H4 (cell line): ENCODE data around the gene TUBA4B. TPM values are rescaled to one million over a fixed set of nuclear protein-coding genes. Genes with fewer than 3 reads are reported as not detected.

Experiments
- DNase-seq: peaks from one replicate; pipeline ENCODE4 v3.0.0-alpha.2; 2015; ENCODE audit warnings: low spot score
- total RNA-seq: library from RNA; depleted of rRNA; stranded (reverse); fragments of >200 nt; shearing (Covaris generic); gene quantifications from 2 replicates; pipeline ENCODE4 v1.2.3, GENCODE V29; 2014; rRNA removed

The TUBA4B gene
- total RNA-seq: not detected in 2 replicates

DNA sequence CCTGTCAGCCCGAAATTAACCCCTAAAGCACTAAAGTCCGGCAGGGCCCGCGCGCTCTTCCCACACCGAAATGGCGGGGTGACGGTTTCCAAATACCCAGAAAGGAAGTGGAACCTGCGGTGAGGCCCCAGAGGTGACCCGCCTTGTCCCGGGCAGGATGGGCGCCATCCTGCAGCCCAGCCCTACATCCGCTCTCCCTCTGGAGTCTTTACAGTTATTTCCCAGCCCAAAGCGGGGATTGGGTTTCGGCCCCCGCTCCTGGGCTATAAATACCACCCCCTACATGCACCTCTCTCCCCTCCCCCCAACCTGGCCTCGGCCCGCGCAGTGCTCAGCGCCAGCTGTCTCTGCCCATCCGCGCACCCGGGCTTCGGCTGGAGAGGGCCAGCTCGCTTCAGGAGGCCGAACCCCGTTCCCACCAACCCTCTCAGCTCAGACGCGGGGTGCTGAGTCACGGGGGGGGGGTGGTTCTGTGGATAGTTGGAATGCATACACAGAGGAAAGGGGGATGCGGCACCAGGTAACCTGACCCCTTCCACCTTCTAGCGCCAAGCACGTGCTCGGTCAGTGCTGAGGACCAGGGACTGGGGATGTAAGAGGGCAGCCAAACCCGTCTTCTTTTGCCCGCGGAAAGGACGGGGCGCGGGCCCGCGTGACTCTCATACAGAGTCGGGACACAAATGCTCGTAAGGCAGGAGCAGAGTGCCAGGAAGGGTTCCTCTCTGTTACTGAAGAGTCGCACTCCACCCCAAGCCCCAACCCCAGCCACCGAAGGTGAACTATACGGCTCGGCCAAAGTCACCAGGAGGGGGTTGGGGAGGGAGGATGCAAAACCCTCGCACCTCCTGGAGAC, at the start of gene TUBA4B:
TSS of gene TUBA4B (plus strand) at position 344 of the 853 bp plus-strand sequence. CDS start at position 509, 165 bp downstream.
- DNase-seq: no peak

DNA sequence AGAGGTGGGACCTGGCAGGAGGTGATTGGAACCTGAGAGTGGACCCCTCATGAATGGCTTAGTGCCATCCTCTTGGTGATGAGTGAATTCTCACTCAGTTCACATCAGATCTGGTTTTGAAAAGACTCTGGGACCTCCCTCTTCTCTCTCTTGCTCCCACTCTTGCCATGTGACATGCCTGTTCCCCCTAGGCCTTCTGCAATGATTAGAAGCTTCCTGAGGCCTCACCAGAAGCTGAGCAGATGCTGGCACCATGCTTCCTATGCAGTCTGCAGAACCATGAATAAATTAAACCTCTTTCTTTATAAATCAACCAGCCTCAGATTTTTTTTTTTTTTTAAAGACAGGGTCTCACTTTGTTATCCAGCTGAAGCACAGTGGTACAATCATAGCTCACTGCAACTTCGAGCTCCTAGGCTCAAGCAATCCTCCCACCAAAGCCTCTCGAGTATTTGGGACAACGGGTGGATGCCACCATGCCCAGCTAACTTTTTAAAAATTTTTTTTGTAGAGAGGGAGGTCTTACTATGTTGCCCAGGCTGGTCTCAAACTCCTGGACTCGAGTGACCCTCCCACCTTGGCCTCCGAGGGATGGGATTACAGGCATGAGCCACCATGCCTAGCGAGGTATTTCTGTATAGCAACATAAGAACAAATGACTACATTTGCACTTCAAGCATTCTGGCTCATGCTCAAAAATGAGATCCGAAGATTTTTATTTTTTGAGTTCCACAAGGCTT, 48.4 kb upstream of the TUBA4B start:
- no peak for DNase-seq

DNA sequence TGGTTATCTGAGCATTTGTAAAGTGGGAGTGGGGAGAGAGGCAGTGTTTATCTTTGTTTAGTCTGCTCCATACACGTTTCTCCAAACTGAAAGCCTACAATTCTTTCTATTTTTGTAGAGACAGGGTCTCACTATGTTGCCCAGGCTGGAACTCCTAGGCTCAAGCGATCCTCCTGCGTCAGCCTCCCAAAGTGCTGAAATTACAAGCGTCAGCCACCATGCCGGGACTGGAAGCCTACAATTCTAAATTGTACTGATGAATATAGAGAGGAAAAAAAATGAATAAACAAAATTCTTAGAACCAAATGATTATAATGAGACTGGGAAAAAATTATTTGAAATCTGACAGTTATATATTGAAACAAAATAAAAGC, 47.9 kb upstream of the TUBA4B start:
- DNase-seq: no peak

DNA sequence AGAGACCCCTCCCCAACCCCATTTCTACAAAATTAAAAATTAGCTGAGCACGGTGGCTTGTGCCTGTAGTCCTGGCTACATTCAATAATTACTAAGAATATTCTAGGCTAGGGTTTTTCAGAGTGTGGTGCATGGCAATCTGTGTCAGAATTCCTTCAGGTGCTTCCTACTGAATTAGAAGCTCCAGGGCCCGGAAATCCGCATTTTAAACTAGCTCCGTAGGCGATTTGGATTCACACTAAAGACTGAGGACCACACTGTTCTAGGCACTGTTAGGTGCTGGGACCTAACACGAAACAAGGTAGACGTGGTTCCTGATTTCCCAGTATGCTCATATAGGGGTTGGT, 47.1 kb upstream of the TUBA4B start:
- no peak for DNase-seq

DNA sequence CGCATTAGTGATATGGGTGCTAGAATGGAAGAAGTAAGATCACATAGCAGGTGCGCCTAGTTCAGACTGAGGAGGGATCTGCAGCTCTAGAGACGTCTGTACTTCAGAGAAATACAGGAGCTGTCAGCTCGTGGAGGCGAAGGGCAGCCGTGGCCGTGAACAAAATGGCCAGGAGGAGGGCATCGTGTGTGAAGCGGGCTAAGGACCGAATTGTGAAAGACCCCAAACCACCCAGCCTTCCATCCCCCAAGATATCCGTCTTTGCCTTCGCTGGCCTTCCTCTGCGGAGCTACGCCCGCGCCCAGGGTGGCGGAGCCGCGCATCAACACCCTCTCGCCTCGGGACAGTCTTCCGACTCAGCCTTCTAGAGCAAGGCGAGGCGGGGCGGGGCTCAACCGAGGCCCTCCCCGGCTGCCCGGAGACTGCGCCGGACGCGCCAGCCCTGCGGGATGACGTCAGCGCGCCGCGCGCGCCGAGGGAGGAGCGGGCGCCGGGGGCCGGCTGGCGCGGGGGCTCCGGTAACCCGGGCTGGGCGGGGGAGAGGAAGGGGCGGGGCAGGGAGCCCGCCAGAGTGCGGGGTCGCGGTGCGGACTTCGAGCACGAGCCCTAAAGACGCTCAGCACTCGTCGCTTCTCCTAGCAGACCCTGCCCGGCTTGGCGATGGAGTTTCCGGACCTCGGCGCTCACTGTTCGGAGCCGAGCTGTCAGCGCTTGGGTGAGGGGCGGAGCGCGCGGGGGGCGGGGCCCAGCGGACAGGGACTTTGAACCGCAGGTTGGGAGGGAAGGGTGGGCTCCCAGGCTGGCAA, 46.5 kb upstream of the TUBA4B start, which contains the start of gene ZFAND2B:
TSS of gene ZFAND2B (plus strand) at position 455 of the 806 bp plus-strand sequence. CDS start at position 661, 206 bp downstream.
- DNase-seq: peak; percentile 86

DNA sequence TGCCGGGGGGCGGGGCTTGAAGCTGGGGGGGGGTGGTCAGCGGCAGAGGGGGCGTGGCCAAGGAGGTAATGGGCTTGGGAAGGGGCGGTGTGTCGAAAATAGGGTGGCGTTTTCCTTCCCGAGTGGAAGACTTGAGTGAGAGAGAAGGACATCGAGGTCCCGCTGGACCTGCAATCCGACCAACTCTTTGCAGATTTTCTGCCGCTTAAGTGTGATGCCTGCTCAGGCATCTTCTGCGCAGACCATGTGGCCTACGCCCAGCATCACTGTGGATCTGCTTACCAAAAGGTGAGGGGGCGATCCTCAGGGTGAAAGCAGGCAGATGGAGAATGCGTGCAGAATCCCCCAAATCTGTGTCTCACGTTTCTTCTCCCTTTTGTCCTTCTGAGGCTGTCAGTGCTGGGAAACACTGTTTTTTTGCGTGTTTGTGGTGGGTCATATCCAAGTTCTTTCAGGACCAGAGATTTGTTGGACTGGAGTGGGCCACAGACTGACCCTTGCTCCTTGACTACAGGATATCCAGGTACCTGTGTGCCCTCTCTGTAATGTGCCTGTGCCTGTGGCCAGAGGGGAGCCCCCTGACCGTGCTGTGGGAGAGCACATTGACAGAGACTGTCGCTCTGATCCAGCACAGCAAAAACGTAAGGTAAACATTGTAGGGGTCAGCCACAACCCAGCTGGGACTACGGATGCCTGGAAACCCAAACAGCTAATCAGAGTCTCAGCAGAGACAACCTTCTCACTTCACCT, 45.7 kb upstream of the TUBA4B start:
- no peak for DNase-seq

DNA sequence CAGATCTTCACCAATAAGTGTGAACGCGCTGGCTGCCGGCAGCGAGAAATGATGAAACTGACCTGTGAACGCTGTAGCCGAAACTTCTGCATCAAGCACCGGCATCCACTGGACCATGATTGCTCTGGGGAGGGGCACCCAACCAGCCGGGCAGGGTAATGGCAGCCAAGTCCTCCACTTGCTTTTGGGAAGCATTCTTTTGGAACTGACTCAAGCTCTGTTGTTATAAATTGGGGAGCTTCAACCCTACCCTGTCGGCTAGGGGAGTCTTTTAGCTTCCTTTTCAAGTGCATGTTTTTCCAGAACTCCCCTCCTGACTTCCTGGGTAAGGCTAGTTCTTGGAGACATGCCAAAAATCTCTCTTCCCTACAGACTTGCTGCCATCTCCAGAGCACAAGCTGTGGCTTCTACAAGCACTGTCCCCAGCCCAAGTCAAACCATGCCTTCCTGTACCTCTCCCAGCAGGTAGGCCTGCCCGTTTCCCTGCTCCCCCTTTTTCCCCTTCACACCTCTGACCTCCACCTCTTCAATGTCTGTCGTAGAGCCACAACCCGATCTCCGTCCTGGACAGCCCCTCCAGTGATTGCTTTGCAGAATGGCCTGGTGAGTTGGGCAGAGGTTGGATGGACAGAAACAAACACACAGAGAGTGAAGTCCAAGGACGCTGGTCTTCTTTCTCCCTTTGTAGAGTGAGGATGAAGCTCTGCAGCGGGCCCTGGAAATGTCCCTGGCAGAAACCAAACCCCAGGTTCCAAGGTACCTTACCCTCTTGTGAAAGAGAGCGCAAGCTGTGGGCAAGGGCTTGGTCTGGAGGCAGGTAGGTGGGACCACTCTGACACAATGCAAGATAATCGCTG, 44.9 kb upstream of the TUBA4B start:
- DNase-seq: peak; percentile 42

DNA sequence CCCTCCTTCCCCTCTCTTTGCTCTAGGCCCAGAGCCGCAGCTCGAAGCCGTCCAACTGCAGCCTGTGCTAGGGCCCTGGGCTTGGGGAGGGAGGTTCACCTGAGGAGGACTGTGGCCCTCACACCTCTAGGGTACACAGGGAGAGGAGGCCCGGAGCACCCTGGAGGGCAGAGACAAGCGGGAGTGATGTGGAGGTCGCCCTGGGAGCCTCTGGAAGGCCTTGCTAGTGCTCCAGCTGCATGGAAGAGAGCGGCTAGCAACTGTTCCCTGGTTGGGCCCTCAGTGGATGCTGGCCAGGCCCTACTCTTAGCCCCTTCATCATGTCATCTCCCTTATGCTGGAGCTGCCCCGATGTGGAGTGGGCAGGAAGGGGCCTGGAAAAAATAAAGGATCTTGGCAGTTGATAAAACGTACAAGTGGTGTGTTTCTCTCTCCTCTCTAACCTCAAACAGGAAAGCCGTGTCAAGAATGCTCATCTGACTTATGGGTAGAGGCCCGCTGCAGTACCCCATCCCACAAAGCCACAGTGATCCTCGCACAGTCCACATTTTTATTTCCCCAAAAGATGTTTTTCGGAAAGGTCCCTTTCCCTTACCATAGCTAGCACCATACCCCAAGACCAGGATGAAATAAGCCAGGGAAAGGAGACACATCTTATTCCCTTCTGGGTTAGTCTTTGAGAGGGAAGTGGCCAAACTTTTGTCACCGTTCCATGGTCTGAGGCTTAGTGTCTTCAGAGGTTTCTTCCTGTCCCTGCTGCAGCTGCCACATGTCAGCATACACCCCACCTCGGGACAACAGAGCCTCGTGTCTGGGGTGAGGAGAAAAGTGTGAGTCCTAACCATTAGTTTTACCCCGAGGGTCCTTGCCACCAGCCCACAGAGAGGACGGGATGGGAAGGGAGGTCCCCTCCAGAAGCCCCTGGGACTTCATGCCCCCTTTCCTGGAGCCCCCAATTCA, 43.5 kb upstream of the TUBA4B start:
- no peak for DNase-seq

DNA sequence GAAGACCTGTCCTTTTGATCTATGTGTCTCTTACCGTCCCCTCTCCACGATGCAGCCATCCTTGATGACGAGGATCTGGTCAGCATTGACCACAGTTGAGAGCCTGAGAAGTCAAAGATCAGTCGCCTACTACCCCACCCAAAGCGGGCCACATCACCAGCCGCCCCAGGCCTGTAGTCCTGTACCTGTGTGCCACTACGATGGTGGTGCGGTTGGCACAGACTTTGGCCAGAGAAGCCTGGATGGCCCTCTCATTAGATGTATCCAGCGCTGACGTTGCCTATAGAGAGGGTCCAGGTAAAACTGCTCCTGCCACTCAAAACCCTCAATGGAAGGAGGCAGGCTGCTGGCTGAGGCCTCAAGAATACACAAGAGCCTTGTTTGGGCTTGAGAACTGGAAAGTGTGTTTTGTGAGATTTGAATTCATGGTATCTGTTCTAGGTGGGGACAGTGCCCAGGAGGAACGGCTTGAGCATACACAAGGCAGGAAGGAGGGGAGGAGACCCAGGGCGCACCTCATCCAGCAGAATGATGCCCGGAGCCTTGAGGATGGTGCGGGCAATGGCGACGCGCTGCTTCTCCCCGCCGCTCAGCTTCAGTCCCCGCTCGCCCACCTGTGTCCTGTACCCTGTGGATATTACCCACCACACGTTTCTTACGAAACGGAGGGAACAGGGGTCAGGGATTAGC, 42.7 kb upstream of the TUBA4B start:
- DNase-seq: no peak

DNA sequence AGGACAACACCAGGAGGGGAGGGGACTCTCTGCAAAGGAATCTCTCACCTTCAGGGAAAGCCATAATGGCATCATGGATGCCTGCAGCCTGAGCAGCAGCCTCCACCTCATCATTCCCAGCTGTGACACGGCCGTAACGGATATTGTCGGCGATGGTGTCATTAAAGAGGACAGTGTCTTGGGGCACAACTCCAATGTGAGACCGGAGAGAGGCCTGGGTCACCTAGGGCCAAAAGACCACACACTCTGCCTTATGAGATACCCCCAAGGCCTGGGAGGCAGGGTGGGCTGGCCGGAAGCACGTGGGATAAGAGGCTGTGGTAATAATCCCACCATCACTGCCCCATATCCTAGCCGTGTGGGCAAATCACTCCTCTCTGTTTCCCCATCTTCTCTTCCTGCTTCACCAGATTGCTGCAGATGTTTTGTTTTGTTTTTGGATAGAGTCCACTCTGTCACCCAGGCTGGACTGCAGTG, 42.1 kb upstream of the TUBA4B start:
- no peak for DNase-seq

DNA sequence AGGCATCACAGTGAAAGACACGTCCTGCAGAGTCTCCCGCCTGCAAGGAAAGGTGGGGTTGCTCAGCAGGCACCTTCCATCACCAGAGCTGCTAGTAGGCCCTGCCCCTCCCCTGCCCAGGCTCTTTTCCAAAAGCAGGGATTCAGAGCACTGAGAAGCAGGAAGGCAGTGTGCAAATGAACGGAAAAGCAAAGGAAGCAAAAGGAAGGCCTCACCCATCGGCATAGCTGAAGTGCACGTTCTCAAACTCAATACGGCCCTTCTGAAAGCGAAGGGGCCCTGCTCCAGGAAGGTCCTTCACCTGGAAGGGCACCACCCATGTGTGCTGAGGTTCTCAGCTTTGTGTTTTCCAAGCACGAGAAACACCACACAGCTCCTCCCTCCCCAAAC, 40.0 kb upstream of the TUBA4B start:
- no peak for DNase-seq

DNA sequence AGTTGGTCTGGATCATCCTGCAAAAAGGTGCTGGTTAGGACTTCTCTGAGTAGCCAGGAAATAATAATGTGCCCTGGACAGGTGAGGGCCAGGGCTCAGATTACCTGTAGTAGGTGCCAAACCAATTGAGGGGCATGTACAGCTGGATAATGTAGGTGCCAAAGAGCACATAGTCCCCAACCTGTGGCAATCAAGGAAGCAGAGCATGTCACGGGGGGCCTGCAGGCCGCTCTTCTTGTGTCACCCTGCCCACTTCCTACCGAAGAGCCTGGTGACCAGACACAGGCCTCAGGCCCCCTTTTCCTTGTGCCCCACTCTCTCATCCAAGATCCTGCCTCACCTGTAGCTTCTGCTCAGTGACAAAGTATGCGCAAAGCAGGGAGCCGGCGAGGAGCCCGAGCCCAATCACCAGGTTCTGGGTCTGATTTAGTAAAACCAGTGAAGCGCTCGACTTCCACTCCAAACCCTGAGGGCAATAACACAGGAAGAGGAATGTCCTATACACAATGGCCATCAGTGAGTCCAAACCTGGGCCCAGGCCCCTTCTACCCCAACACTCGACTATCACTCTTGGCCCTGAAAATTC, 39.5 kb upstream of the TUBA4B start:
- DNase-seq: no peak

DNA sequence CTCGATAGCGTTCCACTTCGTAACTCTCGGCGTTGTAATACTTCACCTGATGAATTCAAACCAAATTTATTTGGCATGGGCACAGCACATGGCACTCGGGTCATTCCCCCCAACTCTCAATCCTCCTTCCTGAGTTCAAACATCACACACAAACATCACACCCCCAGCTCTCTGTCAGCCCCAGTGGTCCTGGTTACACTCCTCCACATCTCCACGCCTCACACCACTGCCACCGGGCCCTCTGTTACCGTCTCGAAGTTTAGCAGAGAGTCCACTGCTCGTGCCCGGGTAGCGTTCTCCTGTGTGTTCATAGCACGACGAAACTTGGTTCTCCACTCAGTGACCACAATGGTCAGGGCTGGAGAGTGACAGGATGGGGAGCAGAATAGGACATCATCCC, 38.9 kb upstream of the TUBA4B start:
- no peak for DNase-seq

DNA sequence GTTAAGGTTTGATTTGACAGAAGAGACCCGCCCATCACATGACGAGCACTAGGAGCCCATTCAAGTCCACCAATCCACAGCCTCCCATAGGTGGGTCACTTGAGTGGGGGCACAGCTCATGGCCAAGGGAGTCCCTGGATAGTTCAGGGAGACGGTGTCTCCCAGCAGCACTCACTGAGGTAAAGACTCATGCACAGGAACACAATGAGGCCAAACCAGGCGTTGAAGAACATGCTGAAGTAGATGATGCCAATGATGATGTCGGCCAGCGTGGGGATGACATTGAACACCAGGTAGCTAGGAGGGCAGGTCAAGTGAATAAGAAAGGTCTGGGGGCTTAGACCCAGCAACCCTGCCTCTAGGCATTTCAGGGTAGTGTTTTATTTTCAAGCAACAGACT, 38.3 kb upstream of the TUBA4B start:
- DNase-seq: no peak

DNA sequence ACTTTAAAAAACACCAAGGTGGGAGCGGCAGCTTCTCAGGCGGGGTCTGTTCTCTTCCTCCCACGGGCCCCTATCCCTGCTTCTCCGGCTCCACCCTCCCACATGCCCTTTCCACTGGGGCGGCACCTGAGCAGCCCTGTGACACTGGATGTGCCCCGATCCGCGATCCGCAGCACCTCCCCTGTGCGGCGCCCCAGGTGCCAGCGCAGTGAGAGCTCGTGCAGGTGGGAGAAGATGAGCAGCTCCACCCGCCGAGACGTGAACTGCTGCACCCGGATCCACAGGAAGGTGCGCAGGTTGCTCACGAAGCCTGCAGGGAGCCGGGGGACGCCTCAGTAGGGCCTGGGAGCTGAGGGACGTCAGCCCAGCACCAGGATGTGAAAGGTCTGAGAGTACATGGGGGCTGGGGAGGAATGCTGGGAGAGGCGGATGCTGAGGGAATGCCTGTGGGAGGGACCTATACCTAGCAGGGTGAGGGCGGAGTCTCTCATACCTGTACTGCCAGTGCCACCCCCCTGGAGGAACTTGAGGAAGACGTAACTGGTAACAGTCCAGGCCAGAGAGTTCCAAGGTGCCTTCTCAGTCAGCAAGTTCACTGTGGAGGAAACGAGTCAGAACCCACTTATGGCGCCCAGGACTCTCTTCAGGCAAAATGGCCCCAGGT, 37.0 kb upstream of the TUBA4B start:
- DNase-seq: no peak

DNA sequence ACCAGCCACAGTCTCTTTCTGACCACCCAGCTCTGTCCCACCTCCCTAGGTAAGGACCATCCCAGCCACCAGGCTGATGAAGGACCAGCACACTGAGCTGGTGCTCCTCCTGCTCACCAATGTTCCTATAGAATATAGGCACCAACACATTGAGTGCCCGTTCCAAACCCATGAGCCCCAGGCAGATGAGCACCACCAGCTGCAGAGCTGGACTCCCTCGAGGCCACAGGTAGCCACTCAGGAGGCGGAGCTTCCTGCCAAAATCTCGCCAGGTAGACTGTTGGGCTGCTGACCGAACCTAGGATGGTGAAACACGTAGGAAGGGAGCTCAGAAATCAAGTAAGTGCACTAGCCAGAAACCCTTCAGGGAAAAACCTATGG, 36.5 kb upstream of the TUBA4B start:
- DNase-seq: no peak

DNA sequence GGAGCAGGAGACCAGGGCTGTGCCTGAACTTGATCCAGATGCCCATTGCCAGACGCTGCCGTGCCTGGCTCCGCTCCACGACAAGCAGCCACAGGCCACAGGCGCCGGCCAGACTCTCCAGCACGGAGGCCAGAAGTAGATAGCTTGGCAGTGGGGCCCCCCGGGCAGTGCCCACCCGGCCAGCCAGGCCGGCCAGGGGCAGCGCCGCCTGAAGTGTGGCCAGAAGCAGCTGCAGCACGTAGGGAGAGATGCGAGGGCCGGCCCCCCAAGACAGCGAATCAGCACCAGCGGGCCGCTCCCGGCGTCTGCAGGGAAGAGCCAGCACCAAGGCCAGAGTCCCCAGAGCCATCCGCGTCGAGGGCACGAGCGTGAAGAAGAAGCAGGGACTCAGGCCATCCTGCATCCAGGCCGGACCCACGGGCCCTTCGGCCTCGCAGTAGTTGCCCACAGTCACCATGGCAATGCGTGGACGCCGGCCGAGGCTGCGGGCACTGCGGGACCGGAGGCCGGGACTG, 34.8 kb upstream of the TUBA4B start:
- peak; percentile 63 for DNase-seq
